Hepatocyte (in vitro differentiated cells): ENCODE data around the gene RASSF4. TPM values are rescaled to one million over a fixed set of nuclear protein-coding genes. Genes with fewer than 3 reads are reported as not detected.

Experiments
- DNase-seq: peaks from one replicate; pipeline ENCODE4 v3.0.0-alpha.2; 2016; ENCODE audit warnings: low spot score
- H2AFZ ChIP-seq: fragments of 200-600 bp; sonication (generic); 2 replicates; pipeline ENCODE4 v1.6.0; 2016; ENCODE audit warnings: antibody characterized with exemption, mild to moderate bottlenecking
- H3K27ac ChIP-seq: fragments of 200-600 bp; sonication (generic); 2 replicates; pipeline ENCODE4 v1.5.1; 2016; ENCODE audit warnings: mild to moderate bottlenecking
- H3K27me3 ChIP-seq: fragments of 200-600 bp; sonication (generic); 2 replicates; pipeline ENCODE4 v1.6.1; 2016
- H3K36me3 ChIP-seq: fragments of 200-600 bp; sonication (generic); replicated peaks from 2 replicates; pipeline ENCODE4 v1.5.1; 2016; ENCODE audit warnings: low read depth; ENCODE audit not compliant: insufficient read depth
- H3K4me1 ChIP-seq: fragments of 200-600 bp; sonication (generic); 2 replicates; pipeline ENCODE4 v1.5.1; 2016; ENCODE audit warnings: mild to moderate bottlenecking, moderate library complexity; ENCODE audit not compliant: insufficient read depth
- H3K4me2 ChIP-seq: fragments of 200-600 bp; sonication (generic); 2 replicates; pipeline ENCODE4 v1.6.0; 2016
- H3K4me3 ChIP-seq: fragments of 200-600 bp; sonication (generic); 2 replicates; pipeline ENCODE4 v1.5.1; 2016; ENCODE audit warnings: mild to moderate bottlenecking
- H3K79me2 ChIP-seq: fragments of 200-600 bp; sonication (generic); 2 replicates; pipeline ENCODE4 v1.6.0; 2017; ENCODE audit warnings: mild to moderate bottlenecking
- H3K9me2 ChIP-seq: fragments of 200-600 bp; sonication (generic); replicated peaks from 2 replicates; pipeline ENCODE4 v1.6.0; 2017; ENCODE audit warnings: mild to moderate bottlenecking; ENCODE audit not compliant: insufficient read depth
- H3K9me3 ChIP-seq: fragments of 200-600 bp; sonication (generic); 2 replicates; pipeline ENCODE4 v1.5.1; 2016; ENCODE audit warnings: low read depth, mild to moderate bottlenecking
- H4K20me1 ChIP-seq: fragments of 200-600 bp; sonication (generic); 2 replicates; pipeline ENCODE4 v1.6.0; 2016; ENCODE audit warnings: mild to moderate bottlenecking; ENCODE audit not compliant: insufficient read depth, poor library complexity, severe bottlenecking
- EZH2 ChIP-seq: fragments of 200-600 bp; sonication (generic); IDR thresholded peaks from 2 replicates; pipeline ENCODE4 v1.6.1; 2016; ENCODE audit warnings: antibody characterized with exemption, mild to moderate bottlenecking, borderline replicate concordance
- EZH2phosphoT487 ChIP-seq: fragments of 200-600 bp; sonication (generic); IDR thresholded peaks from one replicate; pipeline ENCODE4 v1.6.1; 2018; ENCODE audit warnings: antibody characterized with exemption, mild to moderate bottlenecking, low read depth, moderate library complexity; ENCODE audit not compliant: unreplicated experiment, severe bottlenecking
- WGBS: methylation state at CpG from one replicate; pipeline ENCODE4 v1.1.6; 2016; ENCODE audit warnings: low lambda C conversion rate; ENCODE audit errors: missing lambda C conversion rate; 5-methylcytosine and 5-hydroxymethylcytosine counted together
- polyA plus RNA-seq: library from polyadenylated mRNA; unstranded; fragments of >200 nt; fragmentation: Nextera tagmentation; extraction: Ambion mirVana; gene quantifications from 2 replicates; pipeline ENCODE4 v1.2.1, GENCODE V29; 2016
- total RNA-seq: library from RNA; depleted of rRNA; stranded (reverse); fragments of >200 nt; gene quantifications from 2 replicates; pipeline ENCODE4 v1.2.3, GENCODE V29; 2014
- TF ChIP-seq, protein P1 (sequence below): fragments of 200-600 bp; sonication (generic); IDR thresholded peaks from 2 replicates; pipeline ENCODE4 v1.5.1; 2016; ENCODE audit warnings: antibody characterized with exemption, mild to moderate bottlenecking; ENCODE audit not compliant: poor library complexity

RASSF4 gene
- total and polyA plus RNA-seq, 2 experiments from 2014 or later = 19.2 to 20.1 TPM

DNA sequence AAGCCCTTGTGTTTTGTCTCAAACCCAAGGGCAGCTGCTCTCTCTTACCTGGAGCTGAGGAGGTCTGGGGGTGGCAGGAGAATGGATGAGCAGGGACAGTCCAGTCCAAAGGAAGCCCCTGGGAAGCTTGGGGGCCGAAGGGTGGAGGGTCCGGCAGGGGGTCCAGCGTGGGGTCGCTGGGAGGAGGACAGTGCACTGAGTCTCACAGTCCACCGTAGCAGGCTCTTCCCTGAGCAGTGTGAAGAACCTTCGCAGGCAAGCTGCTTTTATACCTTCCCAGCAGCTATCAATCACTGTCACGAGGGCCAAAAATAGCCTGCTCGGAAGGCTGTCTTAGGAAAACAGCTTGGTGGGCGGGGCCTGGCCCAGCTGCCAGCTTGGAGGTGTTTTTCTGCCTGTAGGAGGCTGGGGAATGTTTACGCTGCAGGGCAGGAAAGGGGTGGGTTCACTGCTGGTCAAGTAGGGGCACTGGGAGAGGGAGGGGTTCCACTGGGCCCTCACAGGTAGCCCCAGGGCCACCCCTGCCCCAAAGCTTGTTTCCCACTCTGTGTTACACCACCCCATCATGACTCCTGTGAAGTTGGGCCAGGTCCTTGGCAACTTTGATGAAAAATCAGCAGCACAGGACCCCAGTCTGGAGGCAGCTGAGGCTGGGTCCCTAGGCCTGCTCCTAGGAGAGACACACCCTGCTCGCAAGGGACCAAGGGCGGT is 19.1 kb downstream of the RASSF4 start, which contains the start of gene DEPP1:
DEPP1 (minus strand) TSS at position 240 of the 711 bp plus-strand sequence. CDS start 779 bp downstream, outside the sequence.
- TF ChIP-seq EZH2 (no peak), EZH2phosphoT487 (no peak)
- TF ChIP-seq, protein P1, sequence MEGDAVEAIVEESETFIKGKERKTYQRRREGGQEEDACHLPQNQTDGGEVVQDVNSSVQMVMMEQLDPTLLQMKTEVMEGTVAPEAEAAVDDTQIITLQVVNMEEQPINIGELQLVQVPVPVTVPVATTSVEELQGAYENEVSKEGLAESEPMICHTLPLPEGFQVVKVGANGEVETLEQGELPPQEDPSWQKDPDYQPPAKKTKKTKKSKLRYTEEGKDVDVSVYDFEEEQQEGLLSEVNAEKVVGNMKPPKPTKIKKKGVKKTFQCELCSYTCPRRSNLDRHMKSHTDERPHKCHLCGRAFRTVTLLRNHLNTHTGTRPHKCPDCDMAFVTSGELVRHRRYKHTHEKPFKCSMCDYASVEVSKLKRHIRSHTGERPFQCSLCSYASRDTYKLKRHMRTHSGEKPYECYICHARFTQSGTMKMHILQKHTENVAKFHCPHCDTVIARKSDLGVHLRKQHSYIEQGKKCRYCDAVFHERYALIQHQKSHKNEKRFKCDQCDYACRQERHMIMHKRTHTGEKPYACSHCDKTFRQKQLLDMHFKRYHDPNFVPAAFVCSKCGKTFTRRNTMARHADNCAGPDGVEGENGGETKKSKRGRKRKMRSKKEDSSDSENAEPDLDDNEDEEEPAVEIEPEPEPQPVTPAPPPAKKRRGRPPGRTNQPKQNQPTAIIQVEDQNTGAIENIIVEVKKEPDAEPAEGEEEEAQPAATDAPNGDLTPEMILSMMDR = no peak
- H3K9me3 ChIP-seq = no peaks in the 10 kb centered on the region
- peak within 1 kb of the TSS; percentile 75 for H3K4me2 ChIP-seq
- H3K4me1 ChIP-seq = peaks cover 71% of the 10 kb centered on the region
- H3K9me2 ChIP-seq = no peaks in the 10 kb centered on the region
- peaks cover 4% of the 10 kb centered on the region for H3K79me2 ChIP-seq
- no peak within 1 kb of the TSS for H2AFZ ChIP-seq
- H4K20me1 ChIP-seq = no peaks in the 10 kb centered on the region
- H3K36me3 ChIP-seq = no peaks in the 10 kb centered on the region
- H3K4me3 ChIP-seq = peak within 1 kb of the TSS; percentile 2
- H3K27me3 ChIP-seq = no peaks in the 10 kb centered on the region
- WGBS = 23% methylated on average over 12 of the region's 12 CpGs
- DNase-seq = peak; percentile 98
- peak within 1 kb of the TSS; percentile 93 for H3K27ac ChIP-seq

DNA sequence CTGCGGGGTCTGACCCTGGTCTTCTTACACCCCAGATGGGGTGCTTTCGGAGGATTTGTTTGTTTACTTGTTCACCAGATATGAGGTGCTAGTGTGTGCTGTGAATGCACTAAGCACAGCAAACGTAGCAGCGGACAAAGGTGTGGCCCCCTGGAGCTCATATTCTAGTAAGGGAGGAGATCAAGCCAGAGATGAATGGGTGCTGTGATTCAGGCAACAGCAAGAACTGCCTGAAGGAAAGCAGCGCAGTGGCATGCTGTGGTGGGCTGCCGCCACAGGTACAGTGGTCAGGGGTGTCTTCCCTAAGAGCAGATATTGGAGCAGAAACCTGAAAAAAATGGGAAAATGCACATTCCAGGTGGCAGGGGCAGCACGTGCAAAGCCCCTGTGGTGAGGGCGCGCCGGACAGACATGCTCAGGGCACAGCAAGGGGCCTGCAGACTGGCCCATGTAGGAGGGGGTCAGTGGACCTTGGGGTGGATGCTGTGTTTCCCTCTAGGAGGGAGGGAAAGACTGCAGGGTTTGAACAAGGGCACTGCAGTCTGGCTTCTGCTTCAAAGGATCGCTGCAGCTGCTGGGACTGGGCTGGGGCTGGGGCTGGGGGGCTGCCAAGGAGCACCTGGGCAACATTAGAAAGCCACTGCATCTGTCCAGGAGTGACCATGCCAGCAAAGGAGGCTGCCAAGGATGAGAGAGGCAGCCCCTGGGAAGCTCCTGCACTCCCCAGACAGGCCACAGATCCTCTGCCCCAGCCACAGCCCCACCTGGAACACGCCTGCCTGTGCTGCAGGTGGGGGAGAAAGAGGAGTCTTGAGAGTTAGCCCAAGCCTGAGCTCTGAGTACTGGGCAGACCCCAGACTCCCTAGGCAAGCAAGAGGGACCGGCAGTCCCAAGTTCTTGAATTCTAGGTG is 19.9 kb downstream of the RASSF4 start:
- peaks cover 63% of the 10 kb centered on the region for H3K4me1 ChIP-seq
- H2AFZ ChIP-seq = no peak overlapping the region

DNA sequence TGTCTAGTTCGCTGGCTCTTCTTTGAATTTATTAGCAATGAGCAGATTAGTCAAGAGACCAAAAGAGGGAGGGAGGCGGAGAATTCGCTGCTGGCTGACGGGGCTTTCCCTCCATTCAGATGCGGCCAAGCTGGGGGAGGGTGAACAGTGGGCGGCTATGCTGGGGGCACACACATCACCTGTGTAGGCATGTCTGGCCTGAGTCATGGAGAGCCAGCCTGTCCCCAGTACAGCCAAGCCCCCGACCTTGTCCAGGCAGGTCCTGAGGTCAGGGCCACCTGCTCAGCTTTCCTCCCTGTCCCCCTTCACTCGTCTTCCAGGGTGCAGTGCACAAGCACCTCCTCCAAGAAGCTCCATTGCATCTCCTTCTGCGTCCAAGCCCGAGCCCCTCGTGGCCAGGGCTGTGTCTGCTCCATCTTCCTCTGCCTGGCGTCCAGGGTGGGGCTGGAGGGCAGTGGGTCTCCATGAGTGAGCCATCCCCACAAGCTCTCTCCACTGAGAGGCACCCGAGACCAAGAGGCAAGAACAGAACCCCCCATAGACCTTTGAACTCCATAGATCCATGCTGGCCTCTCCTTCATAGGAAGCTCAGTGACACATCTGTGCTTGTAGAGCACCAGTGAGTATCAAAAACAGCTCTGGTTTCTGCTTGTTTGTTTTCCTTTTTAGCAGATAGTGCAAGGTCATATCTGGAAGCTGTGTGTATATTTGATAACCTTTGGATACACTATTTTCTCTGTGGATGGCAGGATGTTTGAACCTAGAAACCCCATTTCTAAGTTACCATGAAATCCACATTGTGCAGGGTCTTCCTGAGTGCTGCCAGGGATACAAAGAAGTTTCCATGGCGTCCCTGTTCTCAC is 20.9 kb downstream of the RASSF4 start:
- no peaks in the 10 kb centered on the region for H4K20me1 ChIP-seq
- no peak for DNase-seq
- H3K4me3 ChIP-seq = no peak overlapping the region
- no peaks in the 10 kb centered on the region for H3K27me3 ChIP-seq
- peaks cover 4% of the 10 kb centered on the region for H3K79me2 ChIP-seq
- peaks cover 65% of the 10 kb centered on the region for H3K4me1 ChIP-seq
- no peak overlapping the region for H2AFZ ChIP-seq
- H3K9me3 ChIP-seq = no peaks in the 10 kb centered on the region
- H3K36me3 ChIP-seq = no peaks in the 10 kb centered on the region
- peak overlapping the region; percentile 78 for H3K27ac ChIP-seq
- H3K9me2 ChIP-seq = no peaks in the 10 kb centered on the region
- H3K4me2 ChIP-seq = peak overlapping the region; percentile 25
- TF ChIP-seq EZH2 (no peak), EZH2phosphoT487 (no peak)
- TF ChIP-seq, protein P1 = no peak
- 77% methylated on average over 14 of the region's 14 CpGs for WGBS

More for the DNA sequence above, 19.9 kb downstream of the RASSF4 start:
- no peaks in the 10 kb centered on the region for H4K20me1 ChIP-seq
- H3K27ac ChIP-seq = peak overlapping the region; percentile 78
- WGBS = 77% methylated on average over 13 of the region's 13 CpGs
- no peaks in the 10 kb centered on the region for H3K9me2 ChIP-seq
- peak overlapping the region; percentile 37 for H3K4me2 ChIP-seq
- no peaks in the 10 kb centered on the region for H3K9me3 ChIP-seq
- H3K27me3 ChIP-seq = no peaks in the 10 kb centered on the region
- H3K36me3 ChIP-seq = no peaks in the 10 kb centered on the region
- H3K79me2 ChIP-seq = peaks cover 4% of the 10 kb centered on the region
- TF ChIP-seq EZH2phosphoT487 = no peak
- TF ChIP-seq, protein P1 = no peak
- TF ChIP-seq EZH2 = no peak
- H3K4me3 ChIP-seq = no peak overlapping the region
- DNase-seq = no peak
